K562 (cell line): Measurements from ENCODE around the gene SMG7. TPM values are rescaled to one million over a fixed set of nuclear protein-coding genes. Genes with fewer than 3 reads are reported as not detected.

Source experiments
- ATAC-seq: fragments of 200-7000 bp; cut with Tn5 transposase; 3 replicates; pipeline ENCODE4 v1.9.1; 2020; ENCODE audit warnings: moderate library complexity
- BruUV-seq: library from RNA; stranded (reverse); fragments of 400-500 nt; replicated peaks from 2 replicates; lab custom pipeline; 2021; lab: Mats Ljungman, UMichigan
- CTCF ChIA-PET: fragments of 300-600 bp; formaldehyde crosslinking; extraction: SDS; loops from one replicate; lab custom pipeline; 2021; ENCODE audit warnings: low intra/inter-chr PET ratio; lab: Yijun Ruan, JAX
- POLR2A ChIA-PET: fragments of 300-600, 350-650 bp; sonication (Branson Sonifier 250); formaldehyde crosslinking; extraction: SDS; loops from one replicate; lab custom pipeline; 2021; ENCODE audit warnings: antibody characterized with exemption, inconsistent platforms; lab: Yijun Ruan, JAX
- DNase-seq, 4 experiments: peaks; one replicate each; pipeline versions ENCODE4 v3.0.0 to v3.0.0-alpha.2; 2011 to 2018; ENCODE audit warnings: low spot score in 3 of 4, mixed read lengths in 3 of 4; ENCODE audit errors: extremely low read depth in 1 of 4
- FAIRE-seq: peaks from 2 replicates; lab custom pipeline; 2011; peaks lifted over from hg19 to GRCh38; lab: Jason Lieb, UNC
- H2AFZ ChIP-seq: 2 replicates; pipeline ENCODE4 v1.6.0; 2011; ENCODE audit warnings: low read depth, low read length, control low read depth, inconsistent platforms
- H3K27ac ChIP-seq: fragments of 200-600 bp; 3 replicates; pipeline ENCODE4 v1.8.0; 2011; ENCODE audit warnings: low read depth, mild to moderate bottlenecking, control low read depth, inconsistent platforms, low read length, moderate library complexity, mixed read lengths; ENCODE audit errors: extremely low read depth
- H3K27me3 ChIP-seq, 2 experiments: fragments of 300-600 bp in 1 of 2; 2 replicates in 1 of 2; 3 replicates in 1 of 2; pipeline versions ENCODE4 v1.6.0 to v1.8.0; 2011; ENCODE audit warnings: inconsistent platforms in 2 of 2, low read length in 2 of 2, mild to moderate bottlenecking in 1 of 2, mixed read lengths in 1 of 2, moderate library complexity in 1 of 2; ENCODE audit not compliant: control insufficient read depth in 2 of 2, insufficient read depth in 2 of 2
- H3K36me3 ChIP-seq: fragments of 300-600 bp; 3 replicates; pipeline ENCODE4 v1.8.0; 2011; ENCODE audit warnings: mild to moderate bottlenecking, low read length, inconsistent platforms; ENCODE audit not compliant: control insufficient read depth, insufficient read depth
- H3K4me1 ChIP-seq, 2 experiments: fragments of 200-600 bp in 1 of 2; replicated peaks in 1 of 2; 2 replicates in 1 of 2; 3 replicates in 1 of 2; pipeline versions ENCODE4 v1.5.1 to v1.8.0; 2011; ENCODE audit warnings: inconsistent platforms in 2 of 2, low read length in 2 of 2, mild to moderate bottlenecking in 1 of 2, mixed read lengths in 1 of 2, moderate library complexity in 1 of 2; ENCODE audit not compliant: control insufficient read depth in 2 of 2, insufficient read depth in 2 of 2
- H3K4me2 ChIP-seq: 2 replicates; pipeline ENCODE4 v1.6.1; 2011; ENCODE audit warnings: low read length, control low read depth, inconsistent platforms, mixed read lengths; ENCODE audit not compliant: insufficient read depth
- H3K4me3 ChIP-seq: fragments of 200-600 bp; sonication (generic), shearing (Covaris generic); 2 replicates; pipeline ENCODE4 v1.5.1; 2016; ENCODE audit warnings: control low read depth, inconsistent platforms
- H3K79me2 ChIP-seq: fragments of 200-600 bp; 3 replicates; pipeline ENCODE4 v1.8.0; 2011; ENCODE audit warnings: low read length, inconsistent platforms; ENCODE audit not compliant: control insufficient read depth, insufficient read depth
- H3K9ac ChIP-seq, 2 experiments: 2 replicates each; pipeline versions ENCODE4 v1.6.0 to v1.6.1; 2011; ENCODE audit warnings: low read depth in 2 of 2, low read length in 2 of 2, control low read depth in 1 of 2, inconsistent platforms in 1 of 2, mild to moderate bottlenecking in 1 of 2, mixed read lengths in 1 of 2; ENCODE audit not compliant: insufficient read depth in 1 of 2
- H3K9me1 ChIP-seq: one replicate; pipeline ENCODE4 v1.6.0; 2011; ENCODE audit warnings: inconsistent platforms, mild to moderate bottlenecking, low read length, moderate library complexity; ENCODE audit not compliant: control insufficient read depth, insufficient read depth
- H3K9me3 ChIP-seq: replicated peaks from 2 replicates; pipeline ENCODE4 v1.5.1; 2011; ENCODE audit warnings: low read depth, low read length, inconsistent platforms; ENCODE audit not compliant: control insufficient read depth, insufficient read depth
- H4K20me1 ChIP-seq: replicated peaks from 2 replicates; pipeline ENCODE4 v1.6.1; 2011; ENCODE audit warnings: low read length, inconsistent platforms, mixed read lengths; ENCODE audit not compliant: control insufficient read depth, insufficient read depth
- BRD4 ChIP-seq: fragments of 200-600 bp; sonication (generic); IDR thresholded peaks from 2 replicates; pipeline ENCODE4 v1.6.1; 2017; ENCODE audit warnings: inconsistent platforms
- CC2D1A ChIP-seq: fragments of 450-650 bp; IDR thresholded peaks from 2 replicates; pipeline ENCODE4 v1.6.1; 2017; ENCODE audit warnings: mild to moderate bottlenecking
- GMEB1 ChIP-seq: fragments of 250-450 bp; sonication (Bioruptor Pico); IDR thresholded peaks from 2 replicates; pipeline ENCODE4 v1.4.0; 2020; ENCODE audit warnings: mild to moderate bottlenecking
- JUN ChIP-seq, 2 experiments: sonication (generic) in 1 of 2; formaldehyde crosslinking in 1 of 2; IDR thresholded peaks; 2 replicates each; pipeline versions ENCODE4 v1.6.1 to v1.8.0; 2012 to 2022; ENCODE audit warnings: borderline replicate concordance in 2 of 2, mild to moderate bottlenecking in 2 of 2, improper control_type of control experiment in 1 of 2, low read depth in 1 of 2, low read length in 1 of 2, missing genetic modification reagents in 1 of 2
- KDM1A ChIP-seq, 2 experiments: fragments of 450-650 bp; IDR thresholded peaks; 2 replicates each; pipeline ENCODE4 v1.6.1; 2016; ENCODE audit warnings: mild to moderate bottlenecking in 2 of 2
- NRF1 ChIP-seq, 2 experiments: fragments of 450-650 bp; IDR thresholded peaks in 1 of 2; conservative IDR thresholded peaks in 1 of 2; 2 replicates each; pipeline ENCODE4 v1.6.1; 2014; ENCODE audit warnings: mild to moderate bottlenecking in 2 of 2
- PCBP2 ChIP-seq: fragments of 200-400 bp; formaldehyde crosslinking; IDR thresholded peaks from 2 replicates; pipeline ENCODE4 v1.6.1; 2018; ENCODE audit warnings: low read length, low read depth, mild to moderate bottlenecking, moderate library complexity; ENCODE audit not compliant: poor library complexity, severe bottlenecking
- TGIF2 ChIP-seq: sonication (generic); formaldehyde crosslinking; IDR thresholded peaks from 2 replicates; pipeline ENCODE4 v1.8.1; 2022; ENCODE audit warnings: mild to moderate bottlenecking, missing genetic modification reagents, moderate library complexity
- ZNF197 ChIP-seq: fragments of 200-800 bp; sonication (Bioruptor generic); IDR thresholded peaks from 2 replicates; pipeline ENCODE4 v1.6.1; 2016; ENCODE audit warnings: low read depth, missing genetic modification characterization, missing compliant biosample characterization
- ZNF445 ChIP-seq: fragments of 250-450 bp; sonication (Bioruptor Pico); IDR thresholded peaks from 2 replicates; pipeline ENCODE4 v1.4.0; 2020; ENCODE audit warnings: low read depth, mild to moderate bottlenecking, moderate library complexity
- ZNF561 ChIP-seq: fragments of 450-650 bp; formaldehyde crosslinking; conservative IDR thresholded peaks from 2 replicates; pipeline ENCODE4 v1.4.0; 2020; ENCODE audit warnings: mild to moderate bottlenecking, moderate library complexity
- ZNF707 ChIP-seq: fragments of 250-450 bp; sonication (Bioruptor Pico); conservative IDR thresholded peaks from 2 replicates; pipeline ENCODE4 v1.8.0; 2022; ENCODE audit warnings: inconsistent platforms, mild to moderate bottlenecking, moderate library complexity
- ZNF830 ChIP-seq: fragments of 250-450 bp; sonication (Bioruptor Pico); IDR thresholded peaks from 2 replicates; pipeline ENCODE4 v1.5.0; 2021; ENCODE audit warnings: mild to moderate bottlenecking
- ZZZ3 ChIP-seq: fragments of 450-650 bp; IDR thresholded peaks from 2 replicates; pipeline ENCODE4 v1.6.1; 2016; ENCODE audit warnings: antibody characterized with exemption, mild to moderate bottlenecking, moderate library complexity
- WGBS: fragments of 100-300 bp; shearing (Covaris generic); methylation state at CpG from one replicate; pipeline ENCODE4 v1.1.6; 2016; ENCODE audit warnings: low coverage, mixed read lengths; ENCODE audit not compliant: insufficient coverage; ENCODE audit errors: missing lambda C conversion rate; 5-methylcytosine and 5-hydroxymethylcytosine counted together
- in situ Hi-C: fragments of 300-500 bp; cut with MboI; formaldehyde crosslinking; loops from 4 replicates; pipeline ENCODE4 v1.15.0; 2018; ENCODE audit warnings: inconsistent platforms, mixed read lengths
- intact Hi-C: fragments of 100-400 bp; cut with micrococcal nuclease; formaldehyde crosslinking; loops from 2 replicates; pipeline ENCODE4 v1.14.2; 2022
- polyA plus RNA-seq, 8 experiments: library from polyadenylated mRNA; depleted of rRNA in 4 of 8; stranded (reverse) in 5 of 8; unstranded in 3 of 8; fragments of >200 nt; fragmentation: Nextera tagmentation in 2 of 8; fragmentation: Illumina TruSeq in 1 of 8; extraction: Ambion mirVana in 2 of 8; extraction: Trizol in 1 of 8; gene quantifications; 2 replicates each; pipeline versions ENCODE4 v1.2.1 to v1.2.3, GENCODE V29; 2011 to 2014; ENCODE audit warnings: inconsistent platforms in 1 of 8, missing spikeins in 1 of 8
- total RNA-seq, 7 experiments: library from RNA; depleted of rRNA in 6 of 7; stranded (reverse); fragments of >200 nt in 6 of 7; fragmentation: Illumina TruSeq in 2 of 7; extraction: Trizol in 2 of 7; gene quantifications; 2 replicates each; pipeline versions ENCODE4 v1.2.1 to v1.2.3, GENCODE V29; 2011 to 2021; ENCODE audit warnings: low replicate concordance in 1 of 7
- TF ChIP-seq, protein P1 (sequence below): sonication (generic); formaldehyde crosslinking; IDR thresholded peaks from 2 replicates; pipeline ENCODE4 v1.8.0; 2022; ENCODE audit warnings: mild to moderate bottlenecking, missing genetic modification reagents
- TF ChIP-seq, protein P2 (sequence below): fragments of 450-650 bp; formaldehyde crosslinking; IDR thresholded peaks from 2 replicates; pipeline ENCODE4 v1.4.0; 2020; ENCODE audit warnings: mild to moderate bottlenecking, moderate library complexity

SMG7 gene
- total and polyA plus RNA-seq, 9 of the 15 experiments (the other 6 are each of a cell fraction or from before 2014, with no cell fraction given), result 12.4 to 74.6 (median 29.0) TPM

DNA sequence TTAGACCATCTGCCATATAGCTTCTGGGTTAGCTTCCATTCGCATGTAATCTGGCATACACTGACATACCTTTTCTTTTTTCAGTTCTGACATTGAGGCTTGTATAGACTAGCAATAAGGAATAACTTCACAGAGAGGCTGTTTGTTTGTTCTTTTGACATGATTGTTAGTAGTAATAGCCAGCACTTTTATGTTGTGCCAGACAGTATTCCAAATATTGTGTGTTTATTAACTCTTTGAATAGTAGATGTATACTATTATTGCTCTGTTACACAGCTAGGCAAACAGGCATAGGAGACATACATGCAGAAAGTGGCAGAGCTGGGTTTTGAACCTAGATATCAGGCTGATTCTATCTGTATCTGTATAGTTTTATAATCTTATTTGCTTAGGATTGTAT lies 12.6 kb downstream of the SMG7 start:
- Histone ChIP-seq H2AFZ (no peak overlapping the region), H3K36me3 (peaks cover 10% of the 10 kb centered on the region; the same call in 2 of the 3 replicates), H3K27me3 (no peaks in the 10 kb centered on the region), H3K27ac (no peak overlapping the region), H4K20me1 (peaks cover 16% of the 10 kb centered on the region), H3K4me3 (no peak overlapping the region), H3K9me1 (no peaks in the 10 kb centered on the region), H3K9me3 (no peaks in the 10 kb centered on the region), H3K4me2 (no peak overlapping the region), H3K4me1 (peaks cover 0 to 13% of the 10 kb centered on the region in 2 experiments; a peak in 2 of 5 replicates), H3K79me2 (peaks cover 98% of the 10 kb centered on the region), H3K9ac (no peak overlapping the region)
- DNase-seq (no peak), ATAC-seq (no peak), FAIRE-seq (no peak)
- BruUV-seq, result no TSS peak
- ChIA-PET CTCF (no interaction called here), POLR2A (interaction anchor here (1.0 to 1.4 kb wide), 2 partner anchors 9 to 12 kb away, joined by 3 to 7 read pairs; no protein-coding TSS in a partner anchor)
- in situ Hi-C loops (no loop called here), intact Hi-C loops (no loop called here)
- WGBS, result 100% methylated on average over 1 of the region's 1 CpG
- TF ChIP-seq ZZZ3 (no peak), PCBP2 (no peak), ZNF830 (CRISPR knock-in tag) (no peak), ZNF707 (CRISPR knock-in tag) (no peak), CC2D1A (no peak), ZNF445 (no peak), TGIF2 (CRISPR knock-in tag) (no peak), NRF1 (conservative IDR thresholded peaks at IDR 0.05 in 1 of 2, IDR thresholded peaks at IDR 0.05 in 1 of 2) (no peak), ZNF561 (CRISPR knock-in tag) (no peak), ZNF197 (CRISPR knock-in tag) (no peak), KDM1A (IDR thresholded peaks at IDR 0.05) (no peak), GMEB1 (CRISPR knock-in tag) (no peak), JUN (IDR thresholded peaks at IDR 0.05; ENCODE audit: borderline replicate concordance, low read depth, low read length) (no peak), JUN (CRISPR knock-in tag; IDR thresholded peaks at IDR 0.05; ENCODE audit: borderline replicate concordance) (no peak), BRD4 (no peak)
- TF ChIP-seq, protein P1, sequence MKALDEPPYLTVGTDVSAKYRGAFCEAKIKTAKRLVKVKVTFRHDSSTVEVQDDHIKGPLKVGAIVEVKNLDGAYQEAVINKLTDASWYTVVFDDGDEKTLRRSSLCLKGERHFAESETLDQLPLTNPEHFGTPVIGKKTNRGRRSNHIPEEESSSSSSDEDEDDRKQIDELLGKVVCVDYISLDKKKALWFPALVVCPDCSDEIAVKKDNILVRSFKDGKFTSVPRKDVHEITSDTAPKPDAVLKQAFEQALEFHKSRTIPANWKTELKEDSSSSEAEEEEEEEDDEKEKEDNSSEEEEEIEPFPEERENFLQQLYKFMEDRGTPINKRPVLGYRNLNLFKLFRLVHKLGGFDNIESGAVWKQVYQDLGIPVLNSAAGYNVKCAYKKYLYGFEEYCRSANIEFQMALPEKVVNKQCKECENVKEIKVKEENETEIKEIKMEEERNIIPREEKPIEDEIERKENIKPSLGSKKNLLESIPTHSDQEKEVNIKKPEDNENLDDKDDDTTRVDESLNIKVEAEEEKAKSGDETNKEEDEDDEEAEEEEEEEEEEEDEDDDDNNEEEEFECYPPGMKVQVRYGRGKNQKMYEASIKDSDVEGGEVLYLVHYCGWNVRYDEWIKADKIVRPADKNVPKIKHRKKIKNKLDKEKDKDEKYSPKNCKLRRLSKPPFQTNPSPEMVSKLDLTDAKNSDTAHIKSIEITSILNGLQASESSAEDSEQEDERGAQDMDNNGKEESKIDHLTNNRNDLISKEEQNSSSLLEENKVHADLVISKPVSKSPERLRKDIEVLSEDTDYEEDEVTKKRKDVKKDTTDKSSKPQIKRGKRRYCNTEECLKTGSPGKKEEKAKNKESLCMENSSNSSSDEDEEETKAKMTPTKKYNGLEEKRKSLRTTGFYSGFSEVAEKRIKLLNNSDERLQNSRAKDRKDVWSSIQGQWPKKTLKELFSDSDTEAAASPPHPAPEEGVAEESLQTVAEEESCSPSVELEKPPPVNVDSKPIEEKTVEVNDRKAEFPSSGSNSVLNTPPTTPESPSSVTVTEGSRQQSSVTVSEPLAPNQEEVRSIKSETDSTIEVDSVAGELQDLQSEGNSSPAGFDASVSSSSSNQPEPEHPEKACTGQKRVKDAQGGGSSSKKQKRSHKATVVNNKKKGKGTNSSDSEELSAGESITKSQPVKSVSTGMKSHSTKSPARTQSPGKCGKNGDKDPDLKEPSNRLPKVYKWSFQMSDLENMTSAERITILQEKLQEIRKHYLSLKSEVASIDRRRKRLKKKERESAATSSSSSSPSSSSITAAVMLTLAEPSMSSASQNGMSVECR (CRISPR knock-in tag), result no peak
- TF ChIP-seq, protein P2, sequence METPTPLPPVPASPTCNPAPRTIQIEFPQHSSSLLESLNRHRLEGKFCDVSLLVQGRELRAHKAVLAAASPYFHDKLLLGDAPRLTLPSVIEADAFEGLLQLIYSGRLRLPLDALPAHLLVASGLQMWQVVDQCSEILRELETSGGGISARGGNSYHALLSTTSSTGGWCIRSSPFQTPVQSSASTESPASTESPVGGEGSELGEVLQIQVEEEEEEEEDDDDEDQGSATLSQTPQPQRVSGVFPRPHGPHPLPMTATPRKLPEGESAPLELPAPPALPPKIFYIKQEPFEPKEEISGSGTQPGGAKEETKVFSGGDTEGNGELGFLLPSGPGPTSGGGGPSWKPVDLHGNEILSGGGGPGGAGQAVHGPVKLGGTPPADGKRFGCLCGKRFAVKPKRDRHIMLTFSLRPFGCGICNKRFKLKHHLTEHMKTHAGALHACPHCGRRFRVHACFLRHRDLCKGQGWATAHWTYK (CRISPR knock-in tag), result no peak
